ENCODE measurements around the gene MRPS9. TPM values are rescaled to one million over a fixed set of nuclear protein-coding genes. Genes with fewer than 3 reads are reported as not detected.

The MRPS9 gene
- total RNA-seq, 1 experiment from 2014 or later: 60.0 TPM

DNA sequence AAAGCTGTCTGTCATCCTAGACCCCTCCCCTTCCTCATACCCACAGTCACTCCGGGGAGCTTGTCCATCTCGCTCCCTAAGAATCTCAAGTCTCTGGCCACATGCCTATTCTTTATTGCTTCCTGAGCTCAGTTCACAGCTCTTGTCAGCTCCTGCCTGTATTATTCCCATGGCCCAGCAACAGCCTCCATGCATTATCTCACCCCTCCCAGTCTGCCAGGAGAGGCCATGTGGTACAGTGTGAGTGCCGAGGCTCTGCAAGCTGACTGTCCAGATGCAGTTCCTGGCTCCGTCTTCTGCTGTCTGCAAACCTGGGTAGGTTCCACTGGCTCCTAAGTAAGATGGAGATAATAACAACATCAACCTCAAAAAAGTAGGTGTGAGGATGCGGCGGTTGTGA lies 79.7 kb downstream of the MRPS9 start:
- Histone ChIP-seq H3K4me1 (ENCODE audit: insufficient read depth, low read length) (no peaks in the 10 kb centered on the region), H2BK5ac (ENCODE audit: insufficient read length, low read length) (no peak overlapping the region), H3T11ph (ENCODE audit: low read length) (no peak overlapping the region), H3K14ac (ENCODE audit: insufficient read depth, low read length) (no peak overlapping the region), H2BK20ac (ENCODE audit: low read depth, low read length, poor library complexity, severe bottlenecking) (no peak overlapping the region), H4K8ac (replicated peaks; ENCODE audit: insufficient read length, low read depth, low read length) (no peak overlapping the region), H2AK5ac (ENCODE audit: insufficient read length, low read length) (no peak overlapping the region), H3K23ac (ENCODE audit: insufficient read length, low read depth, low read length) (no peak overlapping the region), H3K56ac (ENCODE audit: insufficient read length, low read depth, low read length) (no peak overlapping the region), H3K23me2 (ENCODE audit: insufficient read length, low read depth, low read length, poor library complexity, severe bottlenecking) (no peaks in the 10 kb centered on the region), H4K91ac (ENCODE audit: insufficient read length, low read depth, low read length) (no peak overlapping the region), H4K20me1 (ENCODE audit: control insufficient read depth, insufficient read depth, insufficient read length) (no peaks in the 10 kb centered on the region), H3K27ac (ENCODE audit: insufficient read length, low read depth, low read length) (no peak overlapping the region), H3K4me2 (ENCODE audit: insufficient read depth, insufficient read length, low read length) (no peak overlapping the region), H3K79me2 (ENCODE audit: insufficient read depth, low read length) (no peaks in the 10 kb centered on the region), H2BK120ac (ENCODE audit: low read depth, low read length, poor library complexity, severe bottlenecking) (no peak overlapping the region), H3K27me3 (ENCODE audit: insufficient read depth, low read length) (no peaks in the 10 kb centered on the region), H4K5ac (ENCODE audit: insufficient read length, low read depth, low read length) (no peak overlapping the region), H2BK15ac (ENCODE audit: low read depth, low read length) (no peak overlapping the region), H3K79me1 (ENCODE audit: insufficient read depth, low read depth, low read length, poor library complexity, severe bottlenecking) (no peaks in the 10 kb centered on the region), H2BK12ac (ENCODE audit: insufficient read length, low read depth, low read length) (no peak overlapping the region), H2AFZ (ENCODE audit: low read length) (no peak overlapping the region), H3K9me3 (ENCODE audit: control insufficient read depth, low read depth, low read length) (no peaks in the 10 kb centered on the region), H3K18ac (ENCODE audit: insufficient read length, low read depth, low read length) (no peak overlapping the region), H3K4ac (ENCODE audit: low read depth, low read length) (no peak overlapping the region), H3K9ac (ENCODE audit: extremely low read depth, insufficient read length, low read length) (no peak overlapping the region)
- TF ChIP-seq, protein P1, sequence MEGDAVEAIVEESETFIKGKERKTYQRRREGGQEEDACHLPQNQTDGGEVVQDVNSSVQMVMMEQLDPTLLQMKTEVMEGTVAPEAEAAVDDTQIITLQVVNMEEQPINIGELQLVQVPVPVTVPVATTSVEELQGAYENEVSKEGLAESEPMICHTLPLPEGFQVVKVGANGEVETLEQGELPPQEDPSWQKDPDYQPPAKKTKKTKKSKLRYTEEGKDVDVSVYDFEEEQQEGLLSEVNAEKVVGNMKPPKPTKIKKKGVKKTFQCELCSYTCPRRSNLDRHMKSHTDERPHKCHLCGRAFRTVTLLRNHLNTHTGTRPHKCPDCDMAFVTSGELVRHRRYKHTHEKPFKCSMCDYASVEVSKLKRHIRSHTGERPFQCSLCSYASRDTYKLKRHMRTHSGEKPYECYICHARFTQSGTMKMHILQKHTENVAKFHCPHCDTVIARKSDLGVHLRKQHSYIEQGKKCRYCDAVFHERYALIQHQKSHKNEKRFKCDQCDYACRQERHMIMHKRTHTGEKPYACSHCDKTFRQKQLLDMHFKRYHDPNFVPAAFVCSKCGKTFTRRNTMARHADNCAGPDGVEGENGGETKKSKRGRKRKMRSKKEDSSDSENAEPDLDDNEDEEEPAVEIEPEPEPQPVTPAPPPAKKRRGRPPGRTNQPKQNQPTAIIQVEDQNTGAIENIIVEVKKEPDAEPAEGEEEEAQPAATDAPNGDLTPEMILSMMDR (conservative IDR thresholded peaks at IDR 0.05): no peak
- peaks cover 6% of the 10 kb centered on the region; the same call in 1 of the 2 replicates for H3K27me3 Mint-ChIP-seq (ENCODE audit: low read depth)
- H3K27ac Mint-ChIP-seq: no peak overlapping the region
- no peak for DNase-seq
- H3K4me3 Mint-ChIP-seq: no peak overlapping the region
- no peaks in the 10 kb centered on the region for H3K36me3 Mint-ChIP-seq (ENCODE audit: insufficient read depth in 1 of 3, low read depth in 3 of 3)
- H3K4me1 Mint-ChIP-seq: peaks cover 2 to 7% of the 10 kb centered on the region in 2 experiments
- H3K9me3 Mint-ChIP-seq: peaks cover 0 to 3% of the 10 kb centered on the region in 2 experiments; a peak in 1 of 5 replicates
- WGBS (ENCODE audit: extremely low coverage, insufficient read length, low lambda C conversion rate): no CpG with 5 or more reads among the region's 6 CpGs
